IMR-90 (cell line): ENCODE results near the gene HES6. TPM values are rescaled to one million over a fixed set of nuclear protein-coding genes. Genes with fewer than 3 reads are reported as not detected.
A peak's percentile ranks its signal among the peaks of the same experiment; 100 is the strongest.

Experiments
- ATAC-seq: fragments of 200-7000 bp; cut with Tn5 transposase; 2 replicates; pipeline ENCODE4 v1.9.1; 2020; ENCODE audit warnings: low read depth, mild to moderate bottlenecking, moderate library complexity
- BruUV-seq: library from RNA; stranded (reverse); fragments of 400-500 nt; replicated peaks from 2 replicates; lab custom pipeline; 2021; lab: Mats Ljungman, UMichigan
- CTCF ChIA-PET: fragments of 300-600 bp; formaldehyde crosslinking; extraction: SDS; loops from one replicate; lab custom pipeline; 2021; ENCODE audit warnings: antibody characterized with exemption; lab: Yijun Ruan, JAX
- POLR2A ChIA-PET: fragments of 300-600 bp; sonication (Branson Sonifier 250); formaldehyde crosslinking; loops from one replicate; lab custom pipeline; 2022; ENCODE audit warnings: antibody characterized with exemption; ENCODE audit not compliant: unreplicated experiment; lab: Charles Lee
- DNase-seq: peaks from one replicate; pipeline ENCODE4 v3.0.0; 2013
- H2AFZ ChIP-seq: replicated peaks from 2 replicates; pipeline ENCODE3; 2013; ENCODE audit warnings: low read length, mild to moderate bottlenecking; ENCODE audit not compliant: poor library complexity
- H2AK5ac ChIP-seq: 2 replicates; pipeline ENCODE4 v1.6.1; 2013; ENCODE audit warnings: low read depth, low read length, inconsistent platforms
- H2AK9ac ChIP-seq: replicated peaks from 2 replicates; pipeline ENCODE3; 2013; ENCODE audit warnings: mild to moderate bottlenecking, low read depth, low read length, moderate library complexity; ENCODE audit not compliant: poor library complexity
- H2BK120ac ChIP-seq: 2 replicates; pipeline ENCODE4 v1.6.1; 2013; ENCODE audit warnings: low read depth, low read length, inconsistent platforms
- H2BK15ac ChIP-seq: 3 replicates; pipeline ENCODE4 v1.6.1; 2013; ENCODE audit warnings: low read depth, low read length, inconsistent platforms
- H2BK20ac ChIP-seq: 2 replicates; pipeline ENCODE4 v1.6.1; 2013; ENCODE audit warnings: low read depth, mild to moderate bottlenecking, inconsistent platforms, low read length, moderate library complexity
- H2BK5ac ChIP-seq: 2 replicates; pipeline ENCODE4 v1.6.1; 2013; ENCODE audit warnings: mild to moderate bottlenecking, low read depth, low read length, inconsistent platforms; ENCODE audit not compliant: poor library complexity, severe bottlenecking
- H3K14ac ChIP-seq: replicated peaks from 2 replicates; pipeline ENCODE4 v1.6.1; 2013; ENCODE audit warnings: low read depth, low read length, inconsistent platforms
- H3K18ac ChIP-seq: 2 replicates; pipeline ENCODE4 v1.6.1; 2013; ENCODE audit warnings: low read depth, low read length, control low read depth
- H3K23ac ChIP-seq: 2 replicates; pipeline ENCODE4 v1.6.1; 2013; ENCODE audit warnings: low read depth, low read length, inconsistent platforms
- H3K27ac ChIP-seq: 2 replicates; pipeline ENCODE4 v1.5.1; 2013; ENCODE audit warnings: mild to moderate bottlenecking, control low read depth, low read length; ENCODE audit not compliant: insufficient read depth
- H3K27me3 ChIP-seq: 2 replicates; pipeline ENCODE4 v1.6.1; 2013; ENCODE audit warnings: low read length; ENCODE audit not compliant: control insufficient read depth, insufficient read depth
- H3K36me3 ChIP-seq: 2 replicates; pipeline ENCODE4 v1.6.1; 2013; ENCODE audit warnings: low read length, mixed read lengths; ENCODE audit not compliant: control insufficient read depth, insufficient read depth
- H3K4ac ChIP-seq: 2 replicates; pipeline ENCODE4 v1.6.1; 2013; ENCODE audit warnings: low read depth, low read length, inconsistent platforms
- H3K4me1 ChIP-seq: 2 replicates; pipeline ENCODE4 v1.6.1; 2013; ENCODE audit warnings: low read length, mixed read lengths; ENCODE audit not compliant: control insufficient read depth, insufficient read depth
- H3K4me2 ChIP-seq: 2 replicates; pipeline ENCODE4 v1.6.1; 2013; ENCODE audit warnings: low read depth, mild to moderate bottlenecking, control low read depth, low read length, moderate library complexity
- H3K4me3 ChIP-seq: 2 replicates; pipeline ENCODE4 v1.5.1; 2013; ENCODE audit warnings: low read depth, mild to moderate bottlenecking, control low read depth, low read length, moderate library complexity; ENCODE audit not compliant: insufficient read depth
- H3K56ac ChIP-seq: 2 replicates; pipeline ENCODE4 v1.6.1; 2013; ENCODE audit warnings: low read length, inconsistent platforms; ENCODE audit not compliant: insufficient read depth; ENCODE audit errors: extremely low read depth
- H3K79me1 ChIP-seq, 2 experiments: 2 replicates each; pipeline ENCODE4 v1.6.1; 2013; ENCODE audit warnings: low read length in 2 of 2, inconsistent platforms in 1 of 2, low read depth in 1 of 2
- H3K9ac ChIP-seq: 2 replicates; pipeline ENCODE4 v1.6.1; 2013; ENCODE audit warnings: low read depth, low read length, control low read depth
- H3K9me1 ChIP-seq: 2 replicates; pipeline ENCODE4 v1.6.1; 2013; ENCODE audit warnings: low read length, inconsistent platforms; ENCODE audit not compliant: insufficient read depth
- H3K9me3 ChIP-seq: 2 replicates; pipeline ENCODE4 v1.6.1; 2013; ENCODE audit warnings: low read length; ENCODE audit not compliant: control insufficient read depth, insufficient read depth
- H4K20me1 ChIP-seq: 2 replicates; pipeline ENCODE4 v1.6.1; 2013; ENCODE audit warnings: low read length, inconsistent platforms; ENCODE audit not compliant: insufficient read depth
- H4K5ac ChIP-seq: 2 replicates; pipeline ENCODE4 v1.6.1; 2013; ENCODE audit warnings: mild to moderate bottlenecking, low read depth, low read length, control low read depth
- H4K8ac ChIP-seq, 2 experiments: 2 replicates each; pipeline ENCODE4 v1.6.1; 2013; ENCODE audit warnings: low read depth in 2 of 2, low read length in 2 of 2, control low read depth in 1 of 2, inconsistent platforms in 1 of 2
- H4K91ac ChIP-seq: 2 replicates; pipeline ENCODE4 v1.6.1; 2013; ENCODE audit warnings: low read depth, low read length, inconsistent platforms; ENCODE audit not compliant: insufficient read depth
- CEBPB ChIP-seq: IDR thresholded peaks from 2 replicates; pipeline ENCODE4 v1.6.1; 2012; ENCODE audit warnings: low read depth, low read length, improper control_type of control experiment
- FOS ChIP-seq: fragments of 150-350 bp; IDR thresholded peaks from 2 replicates; pipeline ENCODE4 v1.6.1; 2016; ENCODE audit warnings: low read depth, low read length
- SMC3 ChIP-seq: fragments of 150-350 bp; IDR thresholded peaks from 2 replicates; pipeline ENCODE4 v1.6.1; 2016; ENCODE audit warnings: low read depth, mild to moderate bottlenecking, antibody characterized with exemption, low read length, moderate library complexity
- WGBS, 2 experiments: methylation state at CpG; one replicate each; pipeline versions ENCODE4 v1.1.5 to v1.1.7; 2013; ENCODE audit warnings: missing lambda C conversion rate in 2 of 2; ENCODE audit not compliant: insufficient read length in 1 of 2; ENCODE audit errors: extremely low coverage in 2 of 2; 5-methylcytosine and 5-hydroxymethylcytosine counted together
- dilution Hi-C: fragments of 300-500 bp; cut with HindIII; formaldehyde crosslinking; loops from one replicate; pipeline ENCODE4 v1.14.3; 2018; ENCODE audit warnings: low sequenced_read_pairs; ENCODE audit not compliant: unreplicated experiment
- in situ Hi-C: fragments of 300-500 bp; cut with MboI; formaldehyde crosslinking; loops from 3 replicates; pipeline ENCODE4 v1.14.3; 2019; ENCODE audit warnings: low sequenced_read_pairs, inconsistent platforms, mixed read lengths
- intact Hi-C: fragments of 100-400 bp; cut with micrococcal nuclease; formaldehyde crosslinking; loops from 2 replicates; pipeline ENCODE4 v1.10.0; 2022
- polyA plus RNA-seq, 3 experiments: library from polyadenylated mRNA; depleted of rRNA; stranded (reverse); fragments of >200 nt; gene quantifications; 2 replicates each; pipeline ENCODE4 v1.2.3, GENCODE V29; 2012; ENCODE audit warnings: low replicate concordance in 1 of 3
- total RNA-seq: library from RNA; depleted of rRNA; stranded (reverse); fragments of >200 nt; gene quantifications from 2 replicates; pipeline ENCODE4 v1.2.3, GENCODE V29; 2012

The HES6 gene
- total and polyA plus RNA-seq, 2 of the 4 experiments (the other 2 are of a cell fraction): 1.3 to 3.3 TPM

GRCh38 chr2:238285653-238286082 lies 45.8 kb upstream of the HES6 start:
- CTCF ChIA-PET: interaction anchor here (0.6 kb wide), 1 partner anchor 20 kb away, joined by 6 read pairs; no protein-coding TSS in a partner anchor
- H3K23ac ChIP-seq: no peak overlapping the region
- peak overlapping the region; percentile 73 for H3K14ac ChIP-seq
- no peaks in the 10 kb centered on the region for H3K9me3 ChIP-seq
- peak overlapping the region; percentile 2; the same call in 1 of the 2 replicates for H3K18ac ChIP-seq
- H3K4me1 ChIP-seq: peaks cover 23% of the 10 kb centered on the region
- H4K5ac ChIP-seq: no peak overlapping the region
- H4K20me1 ChIP-seq: no peaks in the 10 kb centered on the region; the same call in 1 of the 2 replicates
- H2BK20ac ChIP-seq: peak overlapping the region; percentile 31; the same call in 1 of the 2 replicates
- peak overlapping the region; percentile 59 for H4K91ac ChIP-seq
- H4K8ac ChIP-seq: peak overlapping the region in 1 of 2 experiments; percentile 78; a peak in 2 of 4 replicates
- intact Hi-C loops (loop anchor here (5.0 to 10.0 kb wide), 2 partner anchors 147 to 611 kb away; no protein-coding TSS in a partner anchor), dilution Hi-C loops (no loop called here), in situ Hi-C loops (no loop called here)
- POLR2A ChIA-PET: no interaction called here
- WGBS, 2 experiments: 54% methylated on average over 3 of the region's 7 CpGs; no CpG with 5 or more reads in 1 of the 2 experiments
- peak overlapping the region; percentile 77 for H2BK120ac ChIP-seq
- H2AK5ac ChIP-seq: peak overlapping the region; percentile 32; the same call in 1 of the 2 replicates
- H2AFZ ChIP-seq: peak overlapping the region; percentile 2
- H3K4ac ChIP-seq: peak overlapping the region; percentile 87
- H3K56ac ChIP-seq: no peak overlapping the region
- BruUV-seq: no TSS peak
- H2BK5ac ChIP-seq: peak overlapping the region; percentile 3
- peaks cover 14% of the 10 kb centered on the region for H3K9me1 ChIP-seq
- peak overlapping the region; percentile 20; the same call in 1 of the 2 replicates for H3K4me2 ChIP-seq
- H3K36me3 ChIP-seq: no peaks in the 10 kb centered on the region
- peaks cover 20 to 58% of the 10 kb centered on the region in 2 experiments for H3K79me1 ChIP-seq
- H2AK9ac ChIP-seq: no peak overlapping the region
- TF ChIP-seq SMC3 (no peak), CEBPB (peak; percentile 92), FOS (no peak)
- ATAC-seq (peak; percentile 33), DNase-seq (peak; percentile 94)
- no peaks in the 10 kb centered on the region for H3K27me3 ChIP-seq
- H3K27ac ChIP-seq: peak overlapping the region; percentile 31; the same call in 1 of the 2 replicates
- peak overlapping the region; percentile 16; the same call in 1 of the 3 replicates for H2BK15ac ChIP-seq
- no peak overlapping the region for H3K9ac ChIP-seq
- H3K4me3 ChIP-seq: no peak overlapping the region
